Measurements from ENCODE around the gene PPP2R2C. TPM values are rescaled to one million over a fixed set of nuclear protein-coding genes. Genes with fewer than 3 reads are reported as not detected.

PPP2R2C gene
- polyA plus RNA-seq, 1 donor from 2014 or later = 34.4 TPM

- Histone ChIP-seq H3K36me3 (ENCODE audit: insufficient read depth, low read length) (no peaks in the 10 kb centered on the region), H3K4me3 (ENCODE audit: low read length) (no peak overlapping the region), H3K79me2 (replicated peaks; ENCODE audit: insufficient read depth, low read length) (no peaks in the 10 kb centered on the region), H2AFZ (ENCODE audit: low read depth, low read length) (no peak overlapping the region), H3K9me3 (ENCODE audit: low read length) (peaks cover 4% of the 10 kb centered on the region), H3K27ac (ENCODE audit: low read length) (no peak overlapping the region), H3K4me2 (ENCODE audit: low read length) (no peak overlapping the region), H4K20me1 (ENCODE audit: insufficient read depth) (no peaks in the 10 kb centered on the region), H3K9me2 (ENCODE audit: insufficient read depth, low read length) (no peaks in the 10 kb centered on the region), H3K27me3 (ENCODE audit: insufficient read depth, low read depth, low read length) (no peaks in the 10 kb centered on the region), H3F3A (ENCODE audit: insufficient read depth, low read length, poor library complexity, severe bottlenecking) (no peaks in the 10 kb centered on the region), H3K9ac (ENCODE audit: low read length) (no peak overlapping the region)
- TF ChIP-seq REST (IDR thresholded peaks at IDR 0.05; ENCODE audit: borderline replicate concordance) (no peak), SMC3 (conservative IDR thresholded peaks at IDR 0.05; ENCODE audit: poor library complexity) (peak; percentile 70), EP300 (conservative IDR thresholded peaks at IDR 0.05; ENCODE audit: poor library complexity, severe bottlenecking) (no peak), RAD21 (conservative IDR thresholded peaks at IDR 0.05) (peak; percentile 68), CTCF (IDR thresholded peaks at IDR 0.05; ENCODE audit: poor library complexity, severe bottlenecking) (peak; percentile 65), TAF1 (IDR thresholded peaks at IDR 0.05; ENCODE audit: low read depth) (no peak), POLR2AphosphoS5 (IDR thresholded peaks at IDR 0.05) (no peak), MXI1 (conservative IDR thresholded peaks at IDR 0.05; ENCODE audit: poor library complexity, severe bottlenecking) (no peak), EZH2 (IDR thresholded peaks at IDR 0.05; ENCODE audit: borderline replicate concordance, insufficient read depth, low read length, poor library complexity, severe bottlenecking) (no peak)
Observed at GRCh38 chr4:6332042-6332668, 140.3 kb downstream of the PPP2R2C start.

GRCh38 chr4:6331468-6331867, 140.9 kb downstream of the PPP2R2C start:
- no peak overlapping the region for H2AFZ ChIP-seq (ENCODE audit: low read depth, low read length)
- H3K27ac ChIP-seq (ENCODE audit: low read length) = no peak overlapping the region
- no peaks in the 10 kb centered on the region for H3K36me3 ChIP-seq (ENCODE audit: insufficient read depth, low read length)
- no peaks in the 10 kb centered on the region for H3K9me2 ChIP-seq (ENCODE audit: insufficient read depth, low read length)
- no peaks in the 10 kb centered on the region for H3K79me2 ChIP-seq (replicated peaks; ENCODE audit: insufficient read depth, low read length)
- TF ChIP-seq EP300 (conservative IDR thresholded peaks at IDR 0.05; ENCODE audit: poor library complexity, severe bottlenecking) (no peak), CTCF (IDR thresholded peaks at IDR 0.05; ENCODE audit: poor library complexity, severe bottlenecking) (no peak), EZH2 (IDR thresholded peaks at IDR 0.05; ENCODE audit: borderline replicate concordance, insufficient read depth, low read length, poor library complexity, severe bottlenecking) (no peak), REST (IDR thresholded peaks at IDR 0.05; ENCODE audit: borderline replicate concordance) (no peak), MXI1 (conservative IDR thresholded peaks at IDR 0.05; ENCODE audit: poor library complexity, severe bottlenecking) (no peak), POLR2AphosphoS5 (IDR thresholded peaks at IDR 0.05) (no peak), TAF1 (IDR thresholded peaks at IDR 0.05; ENCODE audit: low read depth) (no peak)
- peaks cover 4% of the 10 kb centered on the region for H3K9me3 ChIP-seq (ENCODE audit: low read length)
- no peak overlapping the region for H3K4me2 ChIP-seq (ENCODE audit: low read length)
- no peaks in the 10 kb centered on the region for H4K20me1 ChIP-seq (ENCODE audit: insufficient read depth)
- no peak overlapping the region for H3K4me3 ChIP-seq (ENCODE audit: low read length)
- no peaks in the 10 kb centered on the region for H3K27me3 ChIP-seq (ENCODE audit: insufficient read depth, low read depth, low read length)
- H3F3A ChIP-seq (ENCODE audit: insufficient read depth, low read length, poor library complexity, severe bottlenecking) = no peaks in the 10 kb centered on the region
- no peak overlapping the region for H3K9ac ChIP-seq (ENCODE audit: low read length)
